GM19035 (cell line): ENCODE measurements around the gene EFHC1.

Experiments used
- ATAC-seq: cut with Tn5 transposase; IDR thresholded peaks from one replicate; pipeline ENCODE4 v1.9.1; 2021; ENCODE audit not compliant: unreplicated experiment

The EFHC1 gene

GRCh38 chr6:52537001-52537753 lies 117.0 kb downstream of the EFHC1 start:
- peak; percentile 65 for ATAC-seq

DNA sequence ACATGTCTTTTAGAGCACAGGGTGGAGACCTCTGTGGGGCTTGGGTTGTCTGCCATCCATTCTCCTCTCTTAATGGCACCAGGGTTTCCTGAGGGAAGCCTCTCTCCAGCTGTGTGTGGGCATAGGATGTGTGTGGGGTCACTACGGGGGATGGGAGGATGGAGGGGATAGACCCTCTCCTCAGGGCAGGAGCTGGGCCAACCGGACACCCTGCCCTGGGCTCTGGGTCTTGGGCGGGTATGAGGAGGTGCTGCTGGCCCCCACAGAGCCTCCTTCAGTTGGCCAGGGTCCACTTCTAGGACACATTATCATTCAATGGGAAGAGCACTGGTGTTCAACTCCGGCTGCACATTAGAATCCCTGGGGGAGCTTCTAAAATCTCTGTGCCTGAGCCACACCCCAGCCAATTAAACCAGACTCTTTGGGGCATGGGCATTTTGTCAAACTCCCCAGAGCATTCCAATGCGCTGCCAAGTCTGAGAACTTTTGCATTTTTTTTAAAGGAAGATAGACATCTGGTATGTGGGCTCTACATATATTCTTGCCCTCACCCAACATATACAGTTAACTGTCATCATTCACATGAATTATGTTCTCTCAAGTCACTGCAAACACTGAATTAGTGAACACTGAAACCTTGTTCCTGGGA lies 118.2 kb downstream of the EFHC1 start:
- ATAC-seq, result no peak

DNA sequence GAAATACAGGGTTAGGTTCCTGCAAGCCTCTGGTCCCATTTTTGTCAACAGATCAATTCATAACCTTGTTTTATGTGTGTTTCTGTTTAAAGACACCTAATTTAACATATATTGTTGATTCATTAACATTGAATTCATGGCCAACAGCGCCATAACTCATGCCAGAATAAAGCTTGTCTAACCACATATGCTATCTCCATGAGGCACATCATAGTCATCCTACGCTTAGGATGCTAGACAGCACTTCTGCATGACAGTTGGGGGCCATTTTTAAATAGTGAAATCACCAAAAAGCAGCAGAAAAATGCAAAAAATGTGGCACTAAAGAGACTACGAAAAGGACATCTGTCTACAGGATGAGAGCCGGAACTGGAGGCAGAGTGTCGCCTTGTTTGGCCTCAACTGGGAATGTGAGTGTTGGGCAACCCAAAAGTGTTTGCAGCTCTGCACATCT lies 118.8 kb downstream of the EFHC1 start:
- ATAC-seq, result no peak

- ATAC-seq, result no peak
Observed at GRCh38 chr6:52539607-52540006, 119.5 kb downstream of the EFHC1 start.

- ATAC-seq, result no peak
Observed at GRCh38 chr6:52540286-52540902, 120.3 kb downstream of the EFHC1 start.

DNA sequence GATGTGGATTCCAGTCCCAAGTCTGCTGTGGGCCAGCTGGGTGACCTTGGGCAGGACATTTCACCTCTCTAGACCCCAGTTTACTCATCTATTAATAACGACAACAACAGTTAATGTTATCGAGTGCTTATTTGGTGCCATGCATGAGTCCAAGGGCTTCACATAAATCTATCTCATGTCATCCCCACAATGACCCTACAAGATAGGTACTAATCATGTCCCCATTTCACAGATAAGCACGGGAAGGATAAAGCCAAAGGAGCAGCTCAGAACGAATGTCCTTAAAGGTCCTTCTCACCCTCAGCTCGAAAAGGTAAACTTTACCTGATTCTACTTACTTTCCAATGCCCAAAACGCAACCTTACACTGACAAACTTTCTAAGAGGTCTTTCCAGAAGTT lies 121.0 kb downstream of the EFHC1 start:
- ATAC-seq, result no peak

- no peak for ATAC-seq
Observed at GRCh38 chr6:52543262-52543661, 123.1 kb downstream of the EFHC1 start.

DNA sequence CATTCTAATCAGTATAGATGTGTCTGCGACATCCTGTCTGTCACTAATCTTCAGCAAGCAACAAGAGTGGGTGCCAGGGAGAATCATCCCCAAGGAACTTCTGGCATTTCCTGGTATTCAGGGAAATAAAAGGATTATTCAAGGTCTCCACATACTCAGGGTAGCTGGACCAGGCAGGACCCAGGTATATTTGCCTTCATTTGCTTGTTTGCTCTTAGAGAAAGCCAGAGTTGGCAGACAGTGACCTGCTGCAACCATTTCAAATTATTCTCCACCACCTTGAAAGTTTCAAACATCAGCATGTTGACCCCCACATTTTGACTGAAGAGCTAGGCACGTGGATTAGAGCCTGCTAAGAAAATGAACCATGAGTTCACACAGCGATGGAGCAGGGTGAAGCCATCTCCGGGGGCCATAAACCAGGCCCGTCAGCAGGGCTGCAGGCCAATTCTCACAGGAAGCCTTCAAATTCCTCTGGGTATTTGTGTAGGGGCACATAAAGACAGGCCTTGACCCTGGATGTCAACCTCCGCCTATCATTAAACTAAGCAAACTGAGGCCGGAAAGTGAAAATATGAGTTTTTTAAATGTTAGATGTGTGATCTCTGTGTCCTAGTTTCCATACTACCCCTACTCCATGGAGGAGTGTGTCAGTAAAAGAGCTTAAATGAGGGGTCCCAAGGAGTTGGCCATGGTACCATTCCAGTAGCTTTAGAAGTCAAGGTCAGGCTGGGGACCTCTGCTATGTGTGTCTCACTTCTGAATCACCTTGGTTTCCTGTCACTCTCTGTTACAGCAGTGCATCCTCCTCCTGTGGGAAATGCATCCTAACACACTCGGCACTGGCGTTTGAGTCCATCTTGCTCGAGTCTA lies 123.8 kb downstream of the EFHC1 start:
- ATAC-seq, result no peak

DNA sequence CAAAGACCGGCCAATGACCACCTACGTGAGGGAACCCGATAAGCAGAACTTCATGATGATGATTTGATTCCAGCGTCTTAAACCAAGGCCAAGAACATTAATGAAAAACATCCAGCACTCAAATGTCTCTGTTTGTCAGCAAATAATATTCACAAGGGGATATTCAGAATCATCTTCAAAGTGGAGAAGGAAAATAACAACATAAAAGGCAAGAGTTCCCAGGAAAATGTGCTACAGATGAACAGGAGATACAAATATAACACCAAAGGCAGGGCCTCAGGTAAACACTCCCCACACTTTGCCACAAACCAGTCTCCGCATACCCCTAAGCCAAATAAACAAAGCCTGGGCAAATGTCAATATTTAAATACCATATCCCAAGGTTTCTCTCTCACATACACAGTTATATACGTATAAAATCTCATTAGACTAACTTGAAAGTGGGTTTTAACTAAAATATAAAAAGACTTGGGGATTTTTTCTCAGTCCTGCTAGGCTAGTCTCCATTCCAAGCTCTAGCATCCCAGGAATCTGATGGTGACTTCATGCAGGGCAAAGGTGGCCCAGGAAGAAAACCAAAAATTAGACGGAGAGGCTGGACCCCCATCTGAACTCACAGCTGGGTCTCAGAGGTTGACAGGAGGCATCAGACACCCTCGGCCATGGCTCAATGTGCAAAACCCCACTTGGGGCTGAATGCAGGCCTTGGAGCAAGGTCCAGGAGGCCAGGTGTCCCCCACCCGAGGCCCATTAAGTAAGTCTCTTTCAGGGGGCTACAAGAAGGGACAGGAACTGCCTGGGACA lies 124.7 kb downstream of the EFHC1 start:
- ATAC-seq, result no peak

- ATAC-seq, result peak; percentile 12
Observed at GRCh38 chr6:52545406-52546119, 125.4 kb downstream of the EFHC1 start.

DNA sequence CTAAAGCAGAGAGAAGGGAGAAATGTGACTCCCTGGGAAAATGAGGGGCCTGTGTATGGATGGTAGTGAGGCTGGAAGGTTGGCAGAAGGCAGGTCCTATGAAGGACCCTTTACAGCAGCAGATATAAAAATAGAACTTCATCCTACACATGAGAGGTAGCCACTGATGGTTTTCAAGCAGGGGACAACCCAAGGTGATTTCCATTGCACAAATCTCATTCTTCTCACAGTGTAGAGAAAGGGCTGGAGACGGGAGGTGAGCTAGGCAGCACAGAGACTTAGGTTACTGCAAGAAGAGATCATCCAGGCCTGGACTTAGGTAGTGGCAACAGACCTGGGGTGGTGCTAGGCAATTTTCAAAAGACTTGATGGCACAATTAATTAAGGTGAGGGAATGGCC lies 126.0 kb downstream of the EFHC1 start:
- peak; percentile 48 for ATAC-seq

DNA sequence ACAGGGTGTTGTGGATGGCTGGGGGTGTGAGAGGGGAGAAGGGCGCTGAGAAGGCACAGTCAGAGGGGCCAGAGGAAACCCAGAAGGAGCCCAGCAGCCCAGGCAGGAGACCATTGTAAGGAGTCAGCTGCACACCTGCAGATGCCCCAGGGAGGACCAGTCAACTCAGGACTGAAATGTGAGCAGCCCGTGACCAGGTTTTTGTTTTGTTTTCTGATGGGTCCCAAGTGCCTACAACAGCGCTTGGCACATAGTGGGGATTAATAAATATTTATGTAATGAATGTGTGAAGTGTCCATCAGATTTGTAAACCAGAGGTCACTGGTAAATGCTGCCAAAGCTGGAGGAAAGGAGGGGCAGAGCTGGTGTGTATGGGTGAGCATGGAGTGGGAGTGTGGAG lies 126.5 kb downstream of the EFHC1 start:
- ATAC-seq, result peak; percentile 84

DNA sequence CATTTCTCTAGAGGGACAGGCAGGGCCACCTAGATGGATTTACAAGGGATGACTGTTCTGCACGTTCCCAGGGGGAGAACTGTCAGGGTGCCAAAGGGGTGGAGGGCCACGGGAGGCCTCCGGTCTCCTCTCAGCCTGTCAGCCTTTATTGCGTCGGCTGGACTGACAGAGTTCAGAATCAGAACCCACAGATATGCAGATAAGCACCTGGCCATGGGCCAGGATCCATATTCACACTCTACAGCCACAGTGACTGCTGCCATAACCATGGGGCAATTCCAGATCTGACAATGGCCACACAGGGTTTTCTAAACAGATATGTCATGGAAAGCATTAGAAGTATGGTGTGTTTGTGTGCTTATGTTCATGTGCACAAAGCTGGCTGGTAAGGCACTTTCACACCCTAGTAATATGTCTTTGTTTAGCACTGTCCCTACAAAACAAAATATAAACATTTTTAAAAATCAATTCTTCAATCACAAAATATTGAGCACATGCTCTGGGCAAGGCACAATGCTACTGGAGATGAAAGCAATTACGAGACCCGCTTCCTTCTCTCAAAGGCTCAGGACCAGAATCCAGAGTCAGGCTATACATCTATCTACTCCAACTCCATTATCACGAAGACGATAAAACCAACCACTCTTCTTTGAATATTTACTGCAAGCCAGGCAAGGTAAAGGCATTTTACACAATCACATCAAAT lies 127.7 kb downstream of the EFHC1 start:
- ATAC-seq, result no peak

- no peak for ATAC-seq
Observed at GRCh38 chr6:52548353-52548713, 128.2 kb downstream of the EFHC1 start.

- no peak for ATAC-seq
Observed at GRCh38 chr6:52548999-52549398, 128.9 kb downstream of the EFHC1 start.

GRCh38 chr6:52549428-52549827 lies 129.3 kb downstream of the EFHC1 start:
- no peak for ATAC-seq

DNA sequence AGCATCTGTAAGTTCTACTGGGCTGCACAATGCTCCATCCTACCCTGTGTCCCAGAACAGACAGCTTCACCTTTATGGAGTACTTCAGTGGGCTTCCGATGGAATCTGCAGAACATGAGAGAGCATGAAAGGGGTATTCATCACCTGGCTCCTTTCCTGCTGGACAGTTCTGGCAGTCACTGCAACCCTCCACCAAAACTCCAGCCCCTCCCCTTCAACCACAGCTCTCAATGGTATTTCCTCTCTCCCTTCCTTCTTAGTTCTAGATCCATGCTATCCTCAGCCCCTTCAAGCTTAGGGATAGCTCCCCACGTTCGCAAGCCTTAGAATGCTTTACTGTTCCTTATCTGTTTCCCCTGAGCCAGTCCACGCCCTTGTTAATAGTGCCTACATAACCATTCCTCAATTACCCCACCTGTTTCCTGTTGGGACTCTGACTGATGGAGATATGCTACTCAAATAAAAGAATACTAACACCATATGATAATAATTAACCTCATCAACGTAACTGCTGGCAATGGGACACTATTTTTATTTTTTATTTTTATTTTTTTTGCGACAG lies 130.0 kb downstream of the EFHC1 start:
- ATAC-seq, result no peak

DNA sequence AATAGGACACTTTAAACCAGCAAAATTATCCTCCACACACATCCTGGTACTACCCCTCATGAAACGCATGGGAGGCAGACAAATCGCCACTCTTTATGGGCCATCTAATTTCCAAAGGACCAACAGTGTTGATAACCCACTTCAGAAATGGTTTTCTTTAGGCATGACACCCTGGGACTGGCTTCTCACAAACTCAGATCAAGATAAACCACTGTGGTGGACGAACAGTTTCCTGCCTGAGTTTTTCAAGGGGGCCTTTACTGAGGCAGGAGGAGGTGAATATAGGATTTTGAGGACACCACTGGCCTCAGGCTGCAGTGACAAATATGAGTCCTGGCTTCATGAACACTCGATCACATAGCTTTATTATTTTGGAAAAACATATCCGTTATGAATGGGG lies 130.7 kb downstream of the EFHC1 start:
- ATAC-seq, result no peak
